GM12865 (cell line): Measurements from ENCODE around the gene APOO.

Experiments
- DNase-seq: peaks from one replicate; pipeline ENCODE4 v3.0.0; 2010; ENCODE audit warnings: low read depth
- H3K4me3 ChIP-seq: 2 replicates; pipeline ENCODE4 v1.5.1; 2011; ENCODE audit warnings: mild to moderate bottlenecking, low read depth, low read length, control low read depth
- TF ChIP-seq, protein P1 (sequence below): IDR thresholded peaks from 2 replicates; pipeline ENCODE4 v1.5.1; 2011; ENCODE audit warnings: low read length, control low read depth, low read depth, inconsistent platforms; ENCODE audit not compliant: insufficient read depth; ENCODE audit errors: missing control alignments

The APOO gene

DNA sequence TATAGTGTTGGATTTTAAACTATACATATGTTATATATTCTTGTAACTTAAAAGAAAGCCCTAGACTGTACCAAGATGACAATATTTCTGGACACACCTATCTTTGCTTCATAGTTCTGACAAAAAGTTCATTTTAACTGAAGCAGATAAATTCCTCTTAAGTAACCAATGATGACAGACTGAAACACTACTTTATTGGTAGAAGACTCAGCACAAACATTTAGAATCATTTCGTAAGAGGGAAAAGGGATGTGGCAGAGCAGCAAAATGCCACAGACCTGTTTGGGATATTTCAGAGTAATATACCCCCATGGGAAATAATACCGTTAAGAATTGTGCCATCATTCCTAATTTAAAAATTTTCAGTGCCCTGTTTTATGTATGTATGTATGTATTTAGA lies 56.2 kb downstream of the APOO start:
- DNase-seq, result no peak
- no peak overlapping the region for H3K4me3 ChIP-seq
- TF ChIP-seq, protein P1, sequence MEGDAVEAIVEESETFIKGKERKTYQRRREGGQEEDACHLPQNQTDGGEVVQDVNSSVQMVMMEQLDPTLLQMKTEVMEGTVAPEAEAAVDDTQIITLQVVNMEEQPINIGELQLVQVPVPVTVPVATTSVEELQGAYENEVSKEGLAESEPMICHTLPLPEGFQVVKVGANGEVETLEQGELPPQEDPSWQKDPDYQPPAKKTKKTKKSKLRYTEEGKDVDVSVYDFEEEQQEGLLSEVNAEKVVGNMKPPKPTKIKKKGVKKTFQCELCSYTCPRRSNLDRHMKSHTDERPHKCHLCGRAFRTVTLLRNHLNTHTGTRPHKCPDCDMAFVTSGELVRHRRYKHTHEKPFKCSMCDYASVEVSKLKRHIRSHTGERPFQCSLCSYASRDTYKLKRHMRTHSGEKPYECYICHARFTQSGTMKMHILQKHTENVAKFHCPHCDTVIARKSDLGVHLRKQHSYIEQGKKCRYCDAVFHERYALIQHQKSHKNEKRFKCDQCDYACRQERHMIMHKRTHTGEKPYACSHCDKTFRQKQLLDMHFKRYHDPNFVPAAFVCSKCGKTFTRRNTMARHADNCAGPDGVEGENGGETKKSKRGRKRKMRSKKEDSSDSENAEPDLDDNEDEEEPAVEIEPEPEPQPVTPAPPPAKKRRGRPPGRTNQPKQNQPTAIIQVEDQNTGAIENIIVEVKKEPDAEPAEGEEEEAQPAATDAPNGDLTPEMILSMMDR, result no peak

DNA sequence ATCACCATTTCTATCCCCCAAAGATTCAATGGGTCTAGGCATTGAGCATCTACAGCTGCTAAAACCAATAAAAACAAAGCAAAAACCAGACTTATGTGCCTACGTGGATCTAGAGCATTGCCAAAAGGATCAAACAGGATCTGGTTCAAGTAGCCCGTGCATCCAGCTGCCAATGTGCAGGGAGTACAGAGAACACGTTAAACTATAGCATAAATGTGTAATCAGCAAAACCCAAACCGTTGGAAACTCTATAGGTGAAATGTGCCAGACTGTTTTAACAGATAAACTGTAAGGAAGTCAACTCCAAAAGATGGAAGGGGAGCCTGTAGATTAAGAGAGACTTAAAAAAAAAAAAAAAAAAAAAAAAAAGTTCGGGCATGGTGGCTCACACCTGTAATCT lies 58.5 kb downstream of the APOO start:
- no peak for DNase-seq
- TF ChIP-seq, protein P1, result no peak
- H3K4me3 ChIP-seq, result no peak overlapping the region

DNA sequence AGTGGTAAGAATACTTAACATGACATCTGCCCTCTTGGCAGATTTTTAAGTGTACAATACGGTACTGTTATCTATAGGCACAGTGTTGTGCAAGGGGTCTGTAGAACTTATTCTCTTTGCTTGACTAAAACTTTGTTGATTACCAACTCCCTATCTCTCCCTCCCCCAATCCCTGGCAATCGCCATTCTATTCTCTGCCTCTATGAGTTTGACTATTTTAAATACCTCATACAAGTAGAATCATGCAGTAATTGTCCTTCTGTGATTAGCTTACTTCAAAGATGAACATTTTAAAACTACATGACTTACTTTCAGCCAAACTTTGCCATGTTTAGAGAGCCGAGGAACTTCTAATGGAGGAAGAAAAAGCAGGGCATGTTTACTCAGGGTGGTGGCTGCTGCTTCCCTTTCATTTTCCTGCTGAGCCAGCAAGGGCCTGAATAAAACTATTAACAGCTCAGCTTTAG lies 62.4 kb downstream of the APOO start:
- H3K4me3 ChIP-seq, result no peak overlapping the region
- TF ChIP-seq, protein P1, result no peak
- DNase-seq, result no peak

DNA sequence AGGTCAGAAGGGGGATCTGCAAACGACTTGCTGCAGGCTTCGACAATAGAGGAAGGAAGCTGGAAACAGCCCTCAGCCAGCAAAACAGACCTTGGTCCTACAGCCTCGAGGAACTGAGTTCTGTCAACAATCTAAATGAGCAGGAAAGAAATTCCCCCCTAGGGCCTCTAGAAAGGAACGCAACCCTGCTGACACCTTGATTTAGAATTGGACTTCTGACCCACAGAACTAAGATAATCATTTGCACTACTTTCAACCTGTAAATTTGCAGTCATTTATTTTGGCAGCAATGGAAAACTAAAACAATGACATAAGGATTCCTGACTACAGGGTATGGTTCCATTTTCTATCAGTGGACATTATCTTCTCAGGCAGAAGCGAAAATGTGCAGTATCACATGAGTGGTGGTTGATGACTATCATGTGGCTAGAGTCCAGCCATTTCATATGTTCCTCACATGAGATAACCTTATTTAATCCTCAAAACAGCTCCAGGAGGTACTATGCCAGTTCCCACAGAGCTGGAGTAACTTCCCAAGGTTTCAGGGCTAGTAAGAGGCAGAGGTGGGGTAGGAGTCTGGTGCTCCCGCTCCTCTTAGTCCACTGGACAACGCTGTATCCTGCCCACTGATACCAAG lies 63.1 kb downstream of the APOO start:
- TF ChIP-seq, protein P1, result no peak
- H3K4me3 ChIP-seq, result no peak overlapping the region
- no peak for DNase-seq

DNA sequence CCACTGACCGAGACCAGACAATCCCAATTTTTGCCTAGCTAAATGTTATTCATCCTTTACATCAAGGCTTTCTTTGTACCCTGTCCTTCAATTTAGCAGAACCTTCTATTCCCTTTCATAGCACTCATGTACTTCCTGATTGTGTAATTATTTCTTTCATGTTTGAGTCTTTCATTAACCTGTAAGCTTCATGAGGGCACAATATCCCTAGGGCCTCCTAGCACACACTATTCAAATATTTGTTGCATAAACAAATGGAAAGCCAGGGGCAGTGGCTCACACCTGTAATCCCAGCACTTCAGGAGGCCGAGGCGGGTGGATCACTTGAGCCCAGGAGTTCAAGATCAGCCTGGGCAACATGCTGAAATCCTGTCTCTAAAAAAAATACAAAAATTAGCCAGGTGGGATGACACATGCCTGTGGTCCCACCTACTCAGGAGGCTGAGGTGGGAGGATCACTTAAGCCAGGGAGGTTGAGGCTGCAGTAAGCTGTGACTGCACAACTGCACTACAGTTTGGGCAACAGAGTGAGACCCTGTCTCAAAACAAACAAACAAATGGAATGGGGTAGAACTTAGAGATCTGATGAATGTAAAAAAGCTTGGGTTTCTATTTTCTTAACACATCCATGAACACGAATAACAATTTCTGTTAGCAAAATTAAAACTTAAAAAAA lies 65.8 kb downstream of the APOO start:
- TF ChIP-seq, protein P1, result no peak
- no peak for DNase-seq
- H3K4me3 ChIP-seq, result no peak overlapping the region

DNA sequence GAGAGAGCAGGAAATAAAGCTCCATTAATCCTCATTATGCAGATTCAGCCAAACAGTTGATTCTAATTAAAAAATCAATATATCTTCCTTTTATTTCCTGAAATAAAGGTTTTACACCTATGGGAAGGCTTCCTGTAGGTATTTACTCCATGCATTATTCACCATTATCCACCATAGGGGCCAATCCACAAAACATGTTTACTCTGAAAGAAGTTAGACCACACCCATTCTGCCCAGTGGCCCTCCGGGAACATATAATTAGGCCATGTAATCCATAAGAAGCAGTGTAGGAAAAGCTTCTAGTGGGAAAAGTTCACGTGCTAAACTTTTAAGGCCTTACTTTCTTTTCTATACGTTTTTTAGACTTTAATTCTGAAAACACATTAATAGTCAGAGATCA lies 67.1 kb downstream of the APOO start:
- H3K4me3 ChIP-seq, result no peak overlapping the region
- TF ChIP-seq, protein P1, result no peak

DNA sequence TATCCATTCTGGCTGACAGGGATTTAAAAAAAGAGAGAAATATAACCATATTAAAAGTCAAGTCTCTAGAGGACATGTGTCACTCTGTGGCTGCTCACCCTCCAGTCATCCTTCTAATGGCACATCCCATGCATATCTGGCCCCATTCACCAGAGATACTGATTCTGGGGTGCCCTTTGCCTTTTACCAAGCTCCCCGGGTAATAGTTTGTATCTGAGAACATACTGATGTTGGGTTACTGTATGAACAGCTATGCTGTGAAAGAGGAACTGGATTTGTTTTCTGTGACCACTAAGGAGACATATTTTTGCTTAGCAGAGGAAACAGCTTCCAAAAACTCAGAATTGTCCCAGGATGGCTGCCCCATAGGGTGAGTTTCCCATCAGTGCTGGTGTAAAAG lies 68.8 kb downstream of the APOO start:
- no peak for DNase-seq
- TF ChIP-seq, protein P1, result no peak

More for the DNA sequence above, 67.1 kb downstream of the APOO start:
- DNase-seq, result no peak

More for the DNA sequence above, 68.8 kb downstream of the APOO start:
- H3K4me3 ChIP-seq, result no peak overlapping the region
